ENCODE measurements around the gene GALNT18.

The GALNT18 gene

GRCh38 chr11:11621573-11622339, at the start of gene GALNT18:
TSS of gene GALNT18 (minus strand) at chr11:11622005.
- DNase-seq (ENCODE audit: low read depth), result peak; percentile 66

DNA sequence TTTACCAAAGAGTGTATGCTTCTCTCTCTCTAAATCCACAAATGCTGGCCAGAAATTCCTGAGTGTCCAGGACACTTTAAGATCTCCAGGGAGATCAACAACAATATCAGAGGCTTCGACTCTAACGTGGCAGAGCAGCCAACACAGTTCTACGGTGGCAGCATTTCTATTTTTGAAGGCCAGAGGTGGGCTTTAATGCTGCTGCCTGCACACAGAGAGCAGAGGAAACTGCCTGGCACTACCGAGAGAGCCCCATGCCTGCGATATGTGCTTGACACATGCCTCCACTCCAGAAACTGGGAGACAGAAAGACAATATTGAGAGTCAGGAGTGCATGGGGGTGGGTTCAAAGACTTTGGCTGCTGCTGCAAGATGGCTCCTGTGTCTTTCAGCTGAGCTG, 48.8 kb upstream of the GALNT18 start:
- DNase-seq (ENCODE audit: low read depth), result no peak

GRCh38 chr11:11669233-11669846, 47.5 kb upstream of the GALNT18 start:
- no peak for DNase-seq (ENCODE audit: low read depth)

DNA sequence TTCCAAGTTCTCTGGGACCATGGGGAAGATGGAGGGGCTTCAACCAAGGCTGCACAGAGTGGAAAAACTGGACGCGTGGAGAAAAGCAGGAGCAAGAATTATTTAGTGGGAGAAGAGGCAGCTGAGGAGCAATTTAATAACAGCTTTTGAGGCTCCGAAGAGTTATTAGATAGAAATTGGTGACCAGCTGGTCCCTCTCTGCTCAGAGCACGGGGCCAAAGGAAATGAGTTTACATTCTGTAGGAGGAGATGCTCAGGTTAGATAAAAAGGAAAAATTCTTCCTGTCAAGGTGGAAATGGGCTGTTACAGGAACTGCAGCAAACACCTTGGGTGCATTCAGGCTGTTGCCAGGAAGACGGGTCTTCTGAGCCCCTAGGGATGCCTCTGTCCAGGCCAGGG, 47.0 kb upstream of the GALNT18 start:
- DNase-seq (ENCODE audit: low read depth), result no peak

- DNase-seq (ENCODE audit: low read depth), result no peak
Observed at GRCh38 chr11:11668274-11668673, 46.5 kb upstream of the GALNT18 start.

DNA sequence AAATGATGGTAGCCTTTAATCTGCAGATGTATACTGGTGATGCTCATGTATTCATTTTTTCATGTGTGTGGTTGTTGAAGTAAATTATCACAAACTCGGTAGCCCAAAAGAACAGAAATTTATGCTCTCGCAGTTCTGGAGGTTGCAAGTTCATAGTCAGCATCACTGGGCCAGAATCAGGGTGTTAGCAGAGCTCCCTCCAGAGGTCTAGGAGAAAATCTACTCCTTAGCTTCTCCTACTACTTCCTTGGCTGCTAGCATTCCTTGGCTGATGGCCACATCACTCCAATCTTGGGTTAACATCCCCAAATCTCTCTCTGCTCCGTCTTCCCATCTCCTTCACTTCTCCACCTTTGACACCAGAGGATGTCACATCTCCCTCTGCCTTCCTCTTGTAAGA, 45.3 kb upstream of the GALNT18 start:
- DNase-seq (ENCODE audit: low read depth), result no peak

DNA sequence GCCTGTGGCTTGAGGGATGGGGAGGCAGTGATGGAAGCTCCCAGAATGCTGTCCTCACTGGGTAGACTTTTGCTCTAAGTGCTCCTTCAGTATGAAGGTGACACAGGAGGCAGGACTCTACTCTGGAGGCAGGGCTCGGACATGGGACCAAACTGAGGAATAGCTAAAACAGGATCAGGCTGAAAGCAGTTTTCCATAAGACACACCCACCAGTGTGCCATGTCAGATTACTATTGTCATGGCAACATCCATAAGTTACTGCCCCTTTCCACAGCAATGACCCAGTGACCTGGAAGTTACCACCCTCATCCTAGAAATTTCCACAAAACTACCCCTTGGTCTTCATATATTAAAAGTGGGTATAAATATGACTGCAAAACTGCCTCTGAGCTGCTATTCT, 43.6 kb upstream of the GALNT18 start:
- DNase-seq (ENCODE audit: low read depth), result no peak

DNA sequence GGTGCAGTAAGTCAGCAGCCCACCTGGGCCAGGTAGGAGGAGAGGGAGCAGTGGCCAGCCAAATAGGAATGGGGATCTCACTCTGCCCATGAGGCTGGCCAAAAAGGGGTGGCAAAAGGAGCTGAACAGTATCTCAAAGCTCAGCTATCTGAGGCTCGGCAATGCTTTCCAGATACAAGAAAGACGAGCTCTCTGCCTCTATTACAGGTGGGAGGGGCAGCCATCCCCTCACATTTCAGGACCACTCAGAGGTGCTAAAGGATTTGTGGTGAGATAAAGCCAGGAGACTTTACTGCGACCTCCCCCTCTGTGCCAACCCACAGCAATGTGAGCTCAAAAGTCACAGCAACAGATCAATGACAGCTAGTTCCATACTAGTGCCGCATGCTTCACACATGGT, 42.1 kb upstream of the GALNT18 start:
- DNase-seq (ENCODE audit: low read depth), result no peak

GRCh38 chr11:11662578-11662977, 40.8 kb upstream of the GALNT18 start:
- DNase-seq (ENCODE audit: low read depth), result no peak

GRCh38 chr11:11661326-11662040, 39.7 kb upstream of the GALNT18 start:
- DNase-seq (ENCODE audit: low read depth), result no peak

DNA sequence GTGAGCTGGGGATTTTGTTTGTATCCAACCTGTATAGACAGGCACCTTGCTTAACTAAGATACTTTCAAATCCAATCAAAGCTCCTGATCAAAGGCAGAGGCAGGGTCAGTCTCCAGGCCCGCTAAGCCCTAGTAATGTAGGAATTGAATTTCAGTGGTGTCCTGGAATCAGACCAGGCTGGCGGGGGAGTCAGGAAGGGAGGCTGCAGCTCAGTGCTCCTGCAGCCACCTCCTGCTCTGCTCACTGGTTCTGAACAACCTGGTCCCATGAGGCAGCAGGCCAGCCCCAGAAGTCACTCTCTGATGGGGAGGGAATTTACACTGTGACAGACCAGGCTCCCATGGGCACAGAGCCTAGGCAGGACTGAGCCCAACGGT, 38.5 kb upstream of the GALNT18 start:
- DNase-seq (ENCODE audit: low read depth), result no peak

- no peak for DNase-seq (ENCODE audit: low read depth)
Observed at GRCh38 chr11:11659567-11660362, 38.0 kb upstream of the GALNT18 start.

GRCh38 chr11:11657218-11657955, 35.6 kb upstream of the GALNT18 start:
- no peak for DNase-seq (ENCODE audit: low read depth)

GRCh38 chr11:11641581-11641980, 19.8 kb upstream of the GALNT18 start:
- DNase-seq (ENCODE audit: low read depth), result no peak

DNA sequence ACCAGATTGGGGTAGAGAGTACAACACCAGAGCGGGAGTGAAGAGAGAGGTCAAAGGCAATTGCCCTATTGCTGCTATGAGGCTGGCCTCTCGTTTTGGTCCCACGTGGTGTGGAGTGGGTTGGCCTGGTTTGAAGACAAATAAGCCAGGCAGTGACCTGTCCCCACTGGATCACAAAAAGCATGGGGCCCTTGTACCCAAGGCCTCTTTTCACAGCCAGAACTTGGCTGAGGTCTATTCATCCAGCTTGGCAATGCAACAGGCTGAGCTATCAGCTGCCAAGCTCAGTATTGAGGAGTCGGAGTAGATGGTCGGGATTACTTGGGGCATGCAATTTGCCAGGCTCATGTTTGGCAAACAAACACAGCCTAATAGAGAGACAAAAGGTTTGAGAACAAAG, 19.2 kb upstream of the GALNT18 start:
- DNase-seq (ENCODE audit: low read depth), result no peak

GRCh38 chr11:11640152-11640551, 18.3 kb upstream of the GALNT18 start:
- no peak for DNase-seq (ENCODE audit: low read depth)

DNA sequence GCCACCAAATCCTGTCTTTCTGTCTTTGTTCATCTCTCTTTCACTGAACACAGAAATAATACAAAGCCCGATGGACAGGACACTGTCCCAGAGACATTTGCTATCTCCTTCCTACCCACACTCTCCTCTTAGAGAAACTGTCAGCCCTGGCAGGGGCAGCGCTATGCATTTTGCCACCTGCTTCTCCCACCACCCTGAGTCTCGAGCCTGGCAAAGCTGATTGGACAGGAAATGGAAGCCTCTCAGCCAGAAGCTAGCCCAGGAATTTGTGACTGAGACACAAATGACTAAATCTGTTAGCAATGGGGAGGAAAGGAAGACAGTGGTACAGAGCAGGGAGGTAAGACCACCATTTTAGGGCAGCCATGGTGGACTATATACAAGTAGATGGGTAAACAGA, 14.9 kb upstream of the GALNT18 start:
- no peak for DNase-seq (ENCODE audit: low read depth)

DNA sequence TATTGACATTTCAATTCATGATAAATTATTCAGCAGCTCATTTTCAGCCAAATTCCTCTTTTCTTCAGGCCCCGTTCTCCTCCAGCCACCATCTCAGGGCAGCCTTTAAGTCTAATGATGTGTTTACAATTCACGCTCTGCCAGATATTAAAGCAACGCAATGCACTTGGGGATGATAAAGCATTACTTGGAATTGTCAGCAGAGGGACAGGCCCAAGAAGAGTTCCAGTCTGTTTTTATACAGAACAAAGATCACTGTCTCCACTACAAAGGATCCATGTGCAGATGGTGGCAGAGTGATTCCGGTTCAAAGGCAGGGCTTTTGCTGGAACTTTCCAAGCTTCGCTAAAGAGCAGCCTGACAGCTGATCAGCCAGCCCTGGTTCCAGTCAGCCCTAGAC, 13.6 kb upstream of the GALNT18 start:
- no peak for DNase-seq (ENCODE audit: low read depth)

- DNase-seq (ENCODE audit: low read depth), result no peak
Observed at GRCh38 chr11:11629368-11629767, 7.6 kb upstream of the GALNT18 start.

DNA sequence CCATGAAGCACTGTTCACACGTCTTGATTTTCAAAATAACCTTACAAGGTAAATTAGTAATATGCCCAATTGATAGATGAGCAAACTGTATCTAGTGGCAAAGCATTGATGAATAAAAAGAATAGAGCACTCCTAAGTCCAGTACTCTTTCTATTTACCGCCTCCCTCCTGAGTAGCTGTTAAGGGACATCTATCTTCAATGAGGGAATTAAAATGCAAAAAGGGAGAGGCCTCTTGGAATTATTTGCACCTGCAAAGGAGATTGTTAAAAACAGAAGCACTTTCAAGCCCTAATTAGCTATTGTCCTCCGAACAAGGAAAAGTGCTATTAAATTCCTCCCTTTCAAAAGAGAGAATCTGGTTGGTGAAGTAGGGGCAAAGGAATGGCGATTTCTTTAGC, 6.8 kb upstream of the GALNT18 start:
- DNase-seq (ENCODE audit: low read depth), result no peak

- peak; percentile 74 for DNase-seq (ENCODE audit: low read depth)
Observed at GRCh38 chr11:11626128-11626527, 4.3 kb upstream of the GALNT18 start.

DNA sequence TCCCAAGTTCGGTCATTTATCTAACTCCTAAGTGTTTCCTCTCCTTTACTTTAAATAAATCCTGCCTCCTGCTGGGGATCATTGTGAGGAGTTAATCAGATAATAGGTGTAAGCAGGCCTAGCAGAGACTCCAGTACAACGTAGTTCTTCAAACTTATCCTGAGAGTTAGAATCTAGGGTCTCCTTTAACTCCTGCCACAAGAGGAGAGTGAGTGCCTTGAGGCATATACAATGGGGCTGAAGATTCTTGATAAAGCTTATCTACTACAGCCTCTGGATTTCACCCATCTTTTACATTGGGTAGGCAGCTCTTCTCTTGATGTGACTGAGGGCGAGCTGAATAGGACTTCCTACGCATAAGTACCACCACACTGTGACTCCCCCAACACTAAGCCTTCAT, 3.1 kb upstream of the GALNT18 start:
- DNase-seq (ENCODE audit: low read depth), result no peak
